GM18505 (cell line): ENCODE data around the gene RUNX1.

Experiments used
- ATAC-seq: cut with Tn5 transposase; IDR thresholded peaks from one replicate; pipeline ENCODE4 v1.9.1; 2021; ENCODE audit not compliant: unreplicated experiment
- POLR2A ChIP-seq: IDR thresholded peaks from 4 replicates; pipeline ENCODE4 v1.6.1; 2011; ENCODE audit warnings: borderline replicate concordance; ENCODE audit not compliant: insufficient read depth, insufficient read length; ENCODE audit errors: extremely low read depth

The RUNX1 gene

DNA sequence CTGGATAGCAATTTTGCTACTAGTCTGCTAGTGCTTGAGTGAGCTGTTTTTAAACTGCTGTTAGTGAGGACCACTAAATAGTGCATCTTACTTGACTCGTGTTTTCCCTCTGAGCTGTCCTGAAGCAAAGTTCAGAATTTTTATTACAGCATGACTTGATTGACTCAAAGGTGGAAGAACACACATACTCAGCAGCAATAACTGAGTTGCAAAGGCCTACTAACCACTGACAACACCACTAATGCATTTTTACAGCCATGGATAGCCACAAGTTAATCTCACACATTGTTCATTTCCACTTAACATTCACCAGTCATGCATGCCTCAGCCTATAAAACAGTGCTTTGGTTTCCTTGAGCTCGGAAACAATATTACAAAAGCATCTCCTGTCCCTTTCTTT is 148.7 kb downstream of the RUNX1 start:
- TF ChIP-seq POLR2A: no peak
- ATAC-seq: no peak

DNA sequence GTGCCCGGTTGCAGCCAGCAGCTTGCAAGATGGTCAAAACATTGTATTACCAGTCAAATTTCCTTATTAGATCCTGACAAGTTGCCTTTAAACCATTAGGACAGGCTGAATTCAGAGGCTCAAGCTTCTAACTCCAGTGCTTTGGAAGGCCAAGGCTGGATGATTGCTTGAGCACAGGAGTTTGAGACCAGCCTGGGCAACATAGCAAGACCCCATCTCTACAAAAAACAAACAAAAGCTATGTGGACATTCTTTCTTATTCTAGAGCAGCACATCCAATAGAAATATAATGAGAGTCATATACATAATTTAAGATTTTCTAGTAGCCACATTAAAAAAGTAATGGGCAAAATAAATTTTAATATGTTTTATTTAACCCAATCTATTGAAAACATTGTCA is 149.3 kb downstream of the RUNX1 start:
- ATAC-seq: no peak
- TF ChIP-seq POLR2A: no peak

DNA sequence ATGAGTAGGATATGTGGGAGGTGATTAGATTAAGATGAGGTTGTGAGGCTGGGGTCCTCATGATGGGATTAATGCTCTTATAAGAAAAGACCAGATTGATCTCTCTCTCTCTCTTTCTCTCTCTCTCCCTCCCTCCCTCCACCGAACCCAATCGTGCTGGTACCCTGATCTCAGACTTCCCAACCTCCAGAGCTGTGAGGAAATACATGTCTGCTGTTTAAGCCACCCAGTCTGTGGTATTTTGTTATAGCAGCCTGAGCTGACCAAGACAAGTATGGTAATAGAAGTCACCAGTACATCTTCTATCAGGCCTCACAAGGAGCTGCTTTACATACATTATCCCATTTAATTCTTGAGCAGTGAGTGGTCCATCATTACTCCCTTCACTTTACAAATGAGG is 149.8 kb downstream of the RUNX1 start:
- TF ChIP-seq POLR2A: no peak
- no peak for ATAC-seq

- no peak for ATAC-seq
- TF ChIP-seq POLR2A: no peak
These were observed 151.3 kb downstream of the RUNX1 start for GRCh38 chr21:34897828-34898227.

DNA sequence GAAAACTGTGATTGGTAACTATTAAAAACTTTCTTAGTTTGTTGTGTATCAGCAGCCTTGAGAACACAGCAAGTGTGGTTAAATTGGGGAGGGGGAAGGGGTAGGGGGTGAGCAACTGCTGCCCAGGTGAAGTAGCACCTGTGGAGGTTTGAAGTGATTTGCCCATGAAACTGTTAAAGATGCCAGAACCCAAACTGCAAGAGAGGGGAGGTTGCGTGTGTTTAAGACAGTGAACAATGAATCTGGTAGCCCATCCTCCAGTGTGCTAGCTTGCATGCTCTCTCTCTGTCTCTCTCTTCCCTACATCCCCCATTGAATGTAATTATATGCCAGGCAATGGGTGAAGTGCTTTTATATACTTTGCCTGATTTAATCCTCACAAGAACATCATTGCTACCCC is 154.7 kb downstream of the RUNX1 start:
- no peak for ATAC-seq
- TF ChIP-seq POLR2A: no peak

DNA sequence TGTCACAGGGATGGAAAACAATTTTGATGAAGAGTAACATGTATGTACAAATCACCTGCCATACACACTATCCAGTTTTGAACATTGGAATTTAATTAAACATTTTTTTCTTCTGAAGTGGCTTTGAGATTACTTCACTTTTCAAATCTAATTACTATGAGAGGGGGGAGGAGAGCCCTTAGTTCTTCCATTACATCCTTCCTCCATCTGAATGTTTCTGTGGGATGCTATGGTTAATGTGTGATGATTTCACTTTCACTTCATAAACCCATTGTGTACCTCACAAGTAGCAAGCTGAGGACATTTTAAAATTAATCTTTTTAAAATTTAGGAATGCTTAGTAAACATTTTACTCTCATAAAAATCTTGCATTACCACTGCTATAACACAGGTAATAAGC is 156.9 kb downstream of the RUNX1 start:
- no peak for ATAC-seq
- TF ChIP-seq POLR2A: no peak

DNA sequence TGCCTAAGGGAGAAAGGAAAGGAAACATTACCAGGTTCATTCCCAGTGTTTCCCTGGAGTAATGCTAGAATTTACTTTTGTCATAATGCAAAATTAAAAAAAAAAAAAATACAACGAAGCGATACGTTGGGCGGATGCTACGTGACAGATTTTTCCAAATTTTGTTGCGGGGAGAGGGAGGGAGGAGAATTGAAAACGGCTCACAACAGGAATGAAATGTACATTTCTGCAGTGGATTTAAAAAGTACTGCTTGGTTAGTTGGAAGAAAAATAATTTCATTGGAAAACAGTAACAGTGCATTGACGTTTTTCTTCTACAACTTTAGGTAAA is 157.5 kb downstream of the RUNX1 start:
- no peak for TF ChIP-seq POLR2A
- ATAC-seq: no peak

- TF ChIP-seq POLR2A: no peak
- ATAC-seq: no peak
These were observed 158.1 kb downstream of the RUNX1 start for GRCh38 chr21:34890724-34891612.

DNA sequence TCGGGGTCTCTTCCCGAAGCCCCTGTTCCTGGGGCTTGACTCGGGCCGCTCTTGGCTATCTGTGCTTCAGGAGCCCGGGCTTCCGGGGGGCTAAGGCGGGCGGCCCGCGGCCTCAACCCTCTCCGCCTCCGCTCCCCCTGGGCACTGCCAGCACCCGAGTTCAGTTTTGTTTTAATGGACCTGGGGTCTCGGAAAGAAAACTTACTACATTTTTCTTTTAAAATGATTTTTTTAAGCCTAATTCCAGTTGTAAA is 158.7 kb downstream of the RUNX1 start:
- TF ChIP-seq POLR2A: no peak
- ATAC-seq: no peak

DNA sequence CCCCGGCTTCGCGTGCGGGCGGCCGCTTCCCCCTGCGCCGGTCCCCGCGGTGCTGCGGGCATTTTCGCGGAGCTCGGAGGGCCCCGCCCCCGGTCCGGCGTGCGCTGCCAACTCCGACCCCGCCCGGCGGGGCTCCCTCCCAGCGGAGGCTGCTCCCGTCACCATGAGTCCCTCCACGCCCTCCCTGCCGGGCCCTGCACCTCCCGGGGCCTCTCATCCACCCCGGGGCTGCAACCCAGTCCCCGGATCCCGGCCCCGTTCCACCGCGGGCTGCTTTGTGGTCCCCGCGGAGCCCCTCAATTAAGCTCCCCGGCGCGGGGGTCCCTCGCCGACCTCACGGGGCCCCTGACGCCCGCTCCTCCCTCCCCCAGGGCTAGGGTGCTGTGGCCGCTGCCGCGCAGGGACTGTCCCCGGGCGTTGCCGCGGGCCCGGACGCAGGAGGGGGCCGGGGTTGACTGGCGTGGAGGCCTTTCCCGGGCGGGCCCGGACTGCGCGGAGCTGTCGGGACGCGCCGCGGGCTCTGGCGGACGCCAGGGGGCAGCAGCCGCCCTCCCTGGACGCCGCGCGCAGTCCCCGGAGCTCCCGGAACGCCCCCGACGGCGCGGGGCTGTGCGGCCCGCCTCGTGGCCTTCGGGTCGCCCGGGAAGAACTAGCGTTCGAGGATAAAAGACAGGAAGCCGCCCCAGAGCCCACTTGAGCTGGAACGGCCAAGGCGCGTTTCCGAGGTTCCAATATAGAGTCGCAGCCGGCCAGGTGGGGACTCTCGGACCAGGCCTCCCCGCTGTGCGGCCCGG is 159.2 kb downstream of the RUNX1 start:
- peak; percentile 39 for ATAC-seq

DNA sequence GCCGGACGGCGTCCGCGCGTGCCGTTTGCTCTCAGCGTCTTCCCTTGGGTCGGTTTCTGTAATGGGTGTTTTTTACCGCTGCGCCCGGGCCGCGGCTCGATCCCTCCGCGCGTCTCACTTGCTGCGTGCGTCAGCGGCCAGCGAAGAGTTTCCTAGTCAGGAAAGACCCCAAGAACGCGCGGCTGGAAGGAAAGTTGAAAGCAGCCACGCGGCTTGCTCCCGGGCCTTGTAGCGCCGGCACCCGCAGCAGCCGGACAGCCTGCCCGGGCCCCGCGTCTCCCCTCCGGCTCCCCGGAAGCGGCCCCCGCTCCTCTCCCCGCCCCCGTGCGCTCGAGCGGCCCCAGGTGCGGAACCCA is 159.8 kb downstream of the RUNX1 start:
- TF ChIP-seq POLR2A: peak; percentile 7
- ATAC-seq: peak; percentile 24

More for the DNA sequence above, 159.2 kb downstream of the RUNX1 start:
- peak; percentile 18 for TF ChIP-seq POLR2A

DNA sequence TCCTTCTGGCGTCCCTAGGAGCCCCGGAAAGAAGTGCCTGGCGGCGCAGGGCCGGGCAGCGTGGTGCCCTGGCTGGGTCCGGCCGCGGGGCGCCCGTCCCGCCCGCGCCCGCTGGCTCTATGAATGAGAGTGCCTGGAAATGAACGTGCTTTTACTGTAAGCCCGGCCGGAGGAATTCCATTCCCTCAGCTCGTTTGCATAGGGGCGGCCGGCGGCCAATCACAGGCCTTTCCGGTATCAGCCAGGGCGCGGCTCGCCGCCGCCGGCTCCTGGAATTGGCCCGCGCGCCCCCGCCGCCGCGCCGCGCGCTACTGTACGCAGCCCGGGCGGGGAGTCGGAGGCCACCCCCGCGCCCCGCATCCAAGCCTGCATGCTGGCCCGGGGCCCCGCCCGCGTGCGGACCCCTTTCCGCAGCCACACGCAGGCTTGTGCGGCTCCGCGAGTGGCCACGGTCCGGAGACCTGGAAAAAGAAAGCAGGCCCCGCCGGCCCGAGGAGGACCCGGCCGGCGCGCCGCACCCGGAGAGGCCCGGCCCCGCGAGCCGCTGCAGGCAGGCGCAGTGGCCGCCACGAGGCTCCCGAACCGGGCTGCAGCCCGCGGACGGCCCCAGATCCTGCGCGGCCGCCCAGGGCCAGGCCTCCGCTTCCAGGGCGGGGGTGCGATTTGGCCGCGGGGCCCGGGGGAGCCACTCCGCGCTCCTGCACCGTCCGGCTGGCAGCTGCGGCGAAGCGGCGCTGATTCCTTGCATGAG is 160.4 kb downstream of the RUNX1 start:
- TF ChIP-seq POLR2A: peak; percentile 90
- ATAC-seq: peak; percentile 45

- TF ChIP-seq POLR2A: no peak
- ATAC-seq: peak; percentile 29
These were observed 161.2 kb downstream of the RUNX1 start for GRCh38 chr21:34887725-34888568.
